Activated CD8-positive, alpha-beta memory T cell treated with anti-CD3 and anti-CD28 coated beads, Interleukin-2, amount 50 U/mL, for 1 hour (primary cell): ENCODE results near the gene PFKFB4.
"Not testable (repeated sequence)": the region's sequence is repeated elsewhere in the genome, so short reads cannot be mapped to it uniquely, and the experiment has no call there.

Source experiments
- DNase-seq: peaks from one replicate; pipeline ENCODE4 v3.0.0-alpha.2; 2020; ENCODE audit errors: extremely low read depth

Gene PFKFB4

GRCh38 chr3:48558493-48559134 lies 2.0 kb upstream of the PFKFB4 start:
- DNase-seq: no peak

GRCh38 chr3:48555949-48556795 lies 431 bp downstream of the PFKFB4 start:
- DNase-seq: no peak

- no peak for DNase-seq
These were observed 1.2 kb downstream of the PFKFB4 start for GRCh38 chr3:48555231-48555948.

GRCh38 chr3:48553886-48554845 lies 2.4 kb downstream of the PFKFB4 start:
- DNase-seq: no peak

- DNase-seq: no peak
These were observed 3.2 kb downstream of the PFKFB4 start for GRCh38 chr3:48553361-48553760.

- no peak for DNase-seq
These were observed 4.3 kb downstream of the PFKFB4 start for GRCh38 chr3:48552111-48552951.

- not testable (repeated sequence) for DNase-seq
These were observed 5.0 kb downstream of the PFKFB4 start for GRCh38 chr3:48551651-48552050.

- DNase-seq: peak; percentile 62
These were observed 7.6 kb downstream of the PFKFB4 start for GRCh38 chr3:48548729-48549705.

GRCh38 chr3:48548126-48548525 lies 8.5 kb downstream of the PFKFB4 start:
- no peak for DNase-seq

- DNase-seq: no peak
These were observed 10.3 kb downstream of the PFKFB4 start for GRCh38 chr3:48546203-48546829.

GRCh38 chr3:48544141-48544540 lies 12.5 kb downstream of the PFKFB4 start:
- no peak for DNase-seq

- DNase-seq: no peak
These were observed 13.2 kb downstream of the PFKFB4 start for GRCh38 chr3:48543271-48543866.

GRCh38 chr3:48538451-48538850 lies 18.2 kb downstream of the PFKFB4 start:
- DNase-seq: no peak

GRCh38 chr3:48536785-48537184 lies 19.8 kb downstream of the PFKFB4 start:
- DNase-seq: no peak

- DNase-seq: no peak
These were observed 20.5 kb downstream of the PFKFB4 start for GRCh38 chr3:48536116-48536515.

GRCh38 chr3:48535578-48535977 lies 21.0 kb downstream of the PFKFB4 start:
- DNase-seq: no peak

- no peak for DNase-seq
These were observed 23.6 kb downstream of the PFKFB4 start for GRCh38 chr3:48532977-48533337.

GRCh38 chr3:48532271-48532976 lies 24.2 kb downstream of the PFKFB4 start:
- no peak for DNase-seq
